Neutrophil (primary cell): Measurements from ENCODE around the gene DOC2B.

Experiments used
- H3K27ac ChIP-seq: fragments of 200-600 bp; sonication (generic); 2 replicates; pipeline ENCODE4 v1.5.1; 2016; ENCODE audit warnings: mild to moderate bottlenecking, moderate library complexity
- H3K27me3 ChIP-seq: fragments of 200-600 bp; sonication (generic); 2 replicates; pipeline ENCODE4 v1.6.0; 2016; ENCODE audit warnings: mild to moderate bottlenecking
- H3K36me3 ChIP-seq: fragments of 200-600 bp; sonication (generic); 2 replicates; pipeline ENCODE4 v1.5.1; 2017
- H3K4me1 ChIP-seq, 2 experiments: fragments of 200-600 bp in 1 of 2; sonication (generic) in 1 of 2; 1 replicate in 1 of 2; 2 replicates in 1 of 2; pipeline versions ENCODE4 v1.5.1 to v1.6.1; 2013 to 2016; ENCODE audit warnings: low read depth in 1 of 2, low read length in 1 of 2, mild to moderate bottlenecking in 1 of 2, moderate library complexity in 1 of 2; ENCODE audit not compliant: control insufficient read depth in 1 of 2, insufficient read depth in 1 of 2
- H3K4me3 ChIP-seq, 2 experiments: fragments of 200-600 bp in 1 of 2; sonication (generic) in 1 of 2; 1 replicate in 1 of 2; 2 replicates in 1 of 2; pipeline ENCODE4 v1.5.1; 2013 to 2016; ENCODE audit warnings: low read depth in 1 of 2, low read length in 1 of 2, mild to moderate bottlenecking in 1 of 2, moderate library complexity in 1 of 2
- H3K9me3 ChIP-seq: fragments of 200-600 bp; sonication (generic); 2 replicates; pipeline ENCODE4 v1.5.1; 2016
- CTCF ChIP-seq: fragments of 200-600 bp; sonication (generic); IDR thresholded peaks from 2 replicates; pipeline ENCODE4 v1.5.1; 2016; ENCODE audit warnings: antibody characterized with exemption

Gene DOC2B

GRCh38 chr17:148757-149156 is 32.7 kb downstream of the DOC2B start:
- H3K27me3 ChIP-seq, result peaks cover under 1% of the 10 kb centered on the region
- H3K4me1 ChIP-seq, result peaks cover 0 to 1% of the 10 kb centered on the region in 2 experiments
- no peak for TF ChIP-seq CTCF
- peaks cover 24% of the 10 kb centered on the region for H3K36me3 ChIP-seq
- no peak overlapping the region for H3K27ac ChIP-seq
- no peak overlapping the region for H3K4me3 ChIP-seq
- H3K9me3 ChIP-seq, result no peaks in the 10 kb centered on the region

GRCh38 chr17:147796-148740 is 33.4 kb downstream of the DOC2B start:
- H3K27ac ChIP-seq, result no peak overlapping the region
- no peak for TF ChIP-seq CTCF
- peaks cover 20% of the 10 kb centered on the region for H3K36me3 ChIP-seq
- H3K4me3 ChIP-seq, result no peak overlapping the region
- H3K27me3 ChIP-seq, result peaks cover 8% of the 10 kb centered on the region
- no peaks in the 10 kb centered on the region for H3K9me3 ChIP-seq
- H3K4me1 ChIP-seq, result peaks cover 4 to 5% of the 10 kb centered on the region in 2 experiments

- Histone ChIP-seq H3K27me3 (peaks cover 15% of the 10 kb centered on the region), H3K4me3 (no peak overlapping the region), H3K4me1 (peaks cover 4 to 5% of the 10 kb centered on the region in 2 experiments)
Observed at GRCh38 chr17:146983-147761, 34.3 kb downstream of the DOC2B start.

GRCh38 chr17:146546-146945 is 34.9 kb downstream of the DOC2B start:
- Histone ChIP-seq H3K27ac (no peak overlapping the region), H3K4me1 (peaks cover 4 to 5% of the 10 kb centered on the region in 2 experiments), H3K4me3 (no peak overlapping the region), H3K9me3 (no peaks in the 10 kb centered on the region), H3K27me3 (peaks cover 15% of the 10 kb centered on the region), H3K36me3 (peaks cover 15% of the 10 kb centered on the region)
- TF ChIP-seq CTCF, result no peak

More at GRCh38 chr17:146983-147761, 34.3 kb downstream of the DOC2B start:
- Histone ChIP-seq H3K36me3 (peaks cover 15% of the 10 kb centered on the region), H3K9me3 (no peaks in the 10 kb centered on the region), H3K27ac (no peak overlapping the region)
- no peak for TF ChIP-seq CTCF

- H3K9me3 ChIP-seq, result no peaks in the 10 kb centered on the region
- H3K4me1 ChIP-seq, result peaks cover 4 to 5% of the 10 kb centered on the region in 2 experiments
- H3K27ac ChIP-seq, result no peak overlapping the region
- no peak for TF ChIP-seq CTCF
- no peak overlapping the region for H3K4me3 ChIP-seq
- H3K36me3 ChIP-seq, result peaks cover 15% of the 10 kb centered on the region
- H3K27me3 ChIP-seq, result peaks cover 15% of the 10 kb centered on the region
Observed at GRCh38 chr17:145671-146541, 35.5 kb downstream of the DOC2B start.
